Large intestine (tissue), 3 donors: ENCODE measurements around the gene ERRFI1. TPM values are rescaled to one million over a fixed set of nuclear protein-coding genes. Genes with fewer than 3 reads are reported as not detected.

ENCODE experiments used
- DNase-seq, 2 donors: peaks; one replicate each; pipeline versions ENCODE4 v3.0.0 to v3.0.0-alpha.2; 2013
- H3K27ac ChIP-seq: one replicate; pipeline ENCODE4 v1.5.1; 2013; ENCODE audit warnings: low read length
- H3K27me3 ChIP-seq: 2 replicates; pipeline ENCODE4 v1.6.1; 2013; ENCODE audit warnings: low read length; ENCODE audit not compliant: control insufficient read depth, insufficient read depth
- H3K36me3 ChIP-seq: 2 replicates; pipeline ENCODE4 v1.6.1; 2013; ENCODE audit warnings: low read length; ENCODE audit not compliant: control insufficient read depth, insufficient read depth
- H3K4me1 ChIP-seq: one replicate; pipeline ENCODE4 v1.6.1; 2013; ENCODE audit warnings: low read length; ENCODE audit not compliant: control insufficient read depth, insufficient read depth
- H3K4me3 ChIP-seq: one replicate; pipeline ENCODE4 v1.5.1; 2013; ENCODE audit warnings: low read length
- H3K9me3 ChIP-seq: one replicate; pipeline ENCODE4 v1.6.1; 2013; ENCODE audit warnings: mild to moderate bottlenecking, low read depth, low read length, moderate library complexity; ENCODE audit not compliant: control insufficient read depth
- WGBS: methylation state at CpG from one replicate; pipeline ENCODE4 v1.1.5; 2013; ENCODE audit warnings: low lambda C conversion rate; ENCODE audit not compliant: insufficient coverage; 5-methylcytosine and 5-hydroxymethylcytosine counted together
- polyA plus RNA-seq: library from polyadenylated mRNA; unstranded; fragments of 120-200 nt; gene quantifications from one replicate; pipeline ENCODE4 v1.2.1, GENCODE V29; 2013

The ERRFI1 gene
- polyA plus RNA-seq, 1 donor: 39.5 TPM

GRCh38 chr1:8027748-8028570, 1.9 kb upstream of the ERRFI1 start:
- peak overlapping the region; percentile 56 for H3K4me3 ChIP-seq
- H3K4me1 ChIP-seq: peaks cover 33% of the 10 kb centered on the region
- peak overlapping the region; percentile 86 for H3K27ac ChIP-seq
- WGBS: no CpG with 5 or more reads among the region's 8 CpGs
- H3K27me3 ChIP-seq: no peaks in the 10 kb centered on the region
- no peaks in the 10 kb centered on the region for H3K9me3 ChIP-seq
- H3K36me3 ChIP-seq: no peaks in the 10 kb centered on the region
- peak in 1 of 2 donors; percentile 56 for DNase-seq

- Histone ChIP-seq H3K4me3 (peak overlapping the region; percentile 56), H3K27ac (peak overlapping the region; percentile 86), H3K36me3 (no peaks in the 10 kb centered on the region), H3K27me3 (no peaks in the 10 kb centered on the region), H3K4me1 (peaks cover 33% of the 10 kb centered on the region), H3K9me3 (no peaks in the 10 kb centered on the region)
- 37% methylated on average over 4 of the region's 25 CpGs for WGBS
- DNase-seq: peak in 1 of 2 donors; percentile 87
Measured at GRCh38 chr1:8026976-8027747, 1.1 kb upstream of the ERRFI1 start.

GRCh38 chr1:8025671-8026144, 401 bp downstream of the ERRFI1 start:
- H3K4me3 ChIP-seq: peak overlapping the region; percentile 71
- DNase-seq: no peak
- H3K9me3 ChIP-seq: no peaks in the 10 kb centered on the region
- H3K36me3 ChIP-seq: no peaks in the 10 kb centered on the region
- WGBS: no CpG with 5 or more reads among the region's 69 CpGs
- peaks cover 33% of the 10 kb centered on the region for H3K4me1 ChIP-seq
- no peaks in the 10 kb centered on the region for H3K27me3 ChIP-seq
- no peak overlapping the region for H3K27ac ChIP-seq

DNA sequence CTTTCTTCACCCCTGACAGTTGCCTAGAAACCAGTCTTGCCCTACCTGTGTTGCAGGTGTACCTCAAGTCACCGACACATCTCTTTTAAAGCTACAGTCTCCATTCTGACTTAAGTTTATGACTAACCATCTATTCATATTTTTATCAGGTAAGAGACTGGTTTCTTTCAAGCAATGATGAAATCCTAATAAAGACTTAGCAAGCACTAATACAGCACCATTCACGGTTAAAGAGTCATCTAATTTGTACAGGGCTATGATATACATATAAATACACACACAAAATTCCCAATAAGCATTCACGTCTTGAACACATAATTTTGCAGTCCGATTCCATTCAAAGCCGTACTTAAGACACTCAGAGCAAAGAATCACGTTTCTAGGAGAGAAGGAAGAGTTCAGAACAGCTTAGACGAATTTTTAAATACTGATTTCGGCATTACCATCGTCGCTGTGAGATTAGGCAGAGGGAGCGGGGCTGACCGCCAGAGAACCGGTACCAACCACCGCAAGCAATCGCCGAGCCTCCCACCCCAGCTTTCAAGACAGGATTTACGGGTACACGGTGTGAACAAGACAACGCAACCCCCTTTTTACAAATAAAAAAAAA, 943 bp downstream of the ERRFI1 start:
- Histone ChIP-seq H3K36me3 (no peaks in the 10 kb centered on the region), H3K27me3 (no peaks in the 10 kb centered on the region), H3K27ac (no peak overlapping the region), H3K4me1 (peaks cover 33% of the 10 kb centered on the region), H3K4me3 (peak overlapping the region; percentile 71), H3K9me3 (no peaks in the 10 kb centered on the region)
- WGBS: no CpG with 5 or more reads among the region's 19 CpGs
- DNase-seq: peak in 1 of 2 donors; percentile 48

DNA sequence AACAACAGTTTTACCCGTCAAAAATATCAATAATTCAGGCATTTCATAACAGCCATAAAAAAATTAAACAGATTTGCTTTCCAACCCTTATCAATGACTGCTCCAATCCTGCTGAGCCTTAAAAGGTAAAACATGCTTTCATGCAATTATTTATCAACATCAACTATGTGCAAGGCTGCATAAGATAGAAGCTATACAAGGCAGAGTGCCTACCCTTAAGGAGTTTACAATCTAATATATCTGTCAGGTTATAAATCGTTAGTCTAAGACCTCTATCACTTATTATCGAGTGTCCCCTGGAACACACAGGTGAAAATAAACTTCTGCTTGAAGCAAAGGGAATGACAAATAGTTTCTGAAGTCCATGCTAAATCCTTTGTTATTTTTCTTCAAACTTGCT, 1.8 kb downstream of the ERRFI1 start:
- no CpG with 5 or more reads among the region's 3 CpGs for WGBS
- peak overlapping the region; percentile 71 for H3K4me3 ChIP-seq
- no peak for DNase-seq
- no peaks in the 10 kb centered on the region for H3K27me3 ChIP-seq
- peaks cover 33% of the 10 kb centered on the region for H3K4me1 ChIP-seq
- H3K36me3 ChIP-seq: no peaks in the 10 kb centered on the region
- H3K9me3 ChIP-seq: no peaks in the 10 kb centered on the region
- no peak overlapping the region for H3K27ac ChIP-seq

GRCh38 chr1:8023995-8024313, 2.2 kb downstream of the ERRFI1 start:
- no CpG with 5 or more reads among the region's 1 CpG for WGBS
- peaks cover 32% of the 10 kb centered on the region for H3K4me1 ChIP-seq
- H3K27me3 ChIP-seq: no peaks in the 10 kb centered on the region

DNA sequence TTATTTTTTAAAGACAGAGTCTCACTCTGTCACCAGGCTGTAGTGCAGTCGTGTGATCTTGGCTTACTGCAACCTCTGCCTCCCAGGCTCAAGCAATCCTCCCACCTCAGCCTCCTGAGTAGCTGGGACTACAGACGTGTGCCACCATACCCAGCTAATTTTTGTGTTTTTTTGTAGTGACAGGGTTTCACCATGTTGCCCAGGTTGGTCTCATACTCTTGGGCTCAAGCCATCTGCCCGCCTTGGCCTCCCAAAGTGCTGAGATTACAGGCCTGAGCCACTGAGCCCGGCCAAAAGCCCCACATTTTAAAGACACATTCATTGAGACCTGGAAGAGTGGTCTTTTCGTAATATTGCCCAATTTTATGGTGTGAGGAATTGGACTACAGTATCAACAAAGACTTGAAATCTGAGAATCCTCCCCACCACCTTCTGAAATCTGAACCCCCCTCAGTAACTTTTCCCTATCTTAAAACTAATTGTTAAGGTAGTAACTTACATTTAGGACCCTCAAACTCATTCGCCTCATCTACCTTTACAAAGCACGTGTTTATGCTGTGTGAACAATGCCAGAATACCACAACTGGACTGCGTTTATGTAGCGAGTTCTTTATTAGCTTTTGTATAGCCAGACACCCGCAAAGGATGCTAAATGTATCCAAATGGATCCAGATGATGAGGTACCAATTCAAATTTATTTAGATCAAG, 2.7 kb downstream of the ERRFI1 start:
- no peak overlapping the region for H3K27ac ChIP-seq
- H3K4me3 ChIP-seq: no peak overlapping the region
- H3K36me3 ChIP-seq: no peaks in the 10 kb centered on the region
- no peaks in the 10 kb centered on the region for H3K9me3 ChIP-seq
- no peak for DNase-seq
- H3K27me3 ChIP-seq: no peaks in the 10 kb centered on the region
- peaks cover 27% of the 10 kb centered on the region for H3K4me1 ChIP-seq
- WGBS: 75% methylated on average over 2 of the region's 10 CpGs

More at GRCh38 chr1:8023995-8024313, 2.2 kb downstream of the ERRFI1 start:
- Histone ChIP-seq H3K27ac (no peak overlapping the region), H3K9me3 (no peaks in the 10 kb centered on the region), H3K4me3 (no peak overlapping the region), H3K36me3 (no peaks in the 10 kb centered on the region)
- DNase-seq: no peak

GRCh38 chr1:8022395-8023286, 3.5 kb downstream of the ERRFI1 start:
- no peaks in the 10 kb centered on the region for H3K9me3 ChIP-seq
- no peak overlapping the region for H3K4me3 ChIP-seq
- DNase-seq: no peak
- H3K4me1 ChIP-seq: peaks cover 22% of the 10 kb centered on the region
- 100% methylated on average over 1 of the region's 3 CpGs for WGBS
- H3K36me3 ChIP-seq: no peaks in the 10 kb centered on the region
- H3K27ac ChIP-seq: no peak overlapping the region
- no peaks in the 10 kb centered on the region for H3K27me3 ChIP-seq

GRCh38 chr1:8021676-8022266, 4.3 kb downstream of the ERRFI1 start:
- H3K27me3 ChIP-seq: no peaks in the 10 kb centered on the region
- peaks cover 13% of the 10 kb centered on the region for H3K4me1 ChIP-seq
- H3K9me3 ChIP-seq: no peaks in the 10 kb centered on the region
- H3K4me3 ChIP-seq: no peak overlapping the region
- no peak overlapping the region for H3K27ac ChIP-seq
- DNase-seq: no peak
- 80% methylated on average over 1 of the region's 6 CpGs for WGBS
- H3K36me3 ChIP-seq: no peaks in the 10 kb centered on the region
